ENCODE data around the gene FIBP.

GRCh38 chr11:65917434-65918210 is 29.4 kb upstream of the FIBP start:
- TF ChIP-seq CTCF (IDR thresholded peaks at IDR 0.05), result no peak
- TF ChIP-seq POLR2A (IDR thresholded peaks at IDR 0.05), result no peak
